Spleen (tissue), 11 donors: Measurements from ENCODE around the gene SPTSSB. TPM values are rescaled to one million over a fixed set of nuclear protein-coding genes. Genes with fewer than 3 reads are reported as not detected.

Experiments used
- DNase-seq: peaks from one replicate; pipeline ENCODE4 v3.0.0-alpha.2; 2020
- H3K27ac ChIP-seq, 8 donors: fragments of 200-600 bp; sonication (generic) in 7 of 8; 1 replicate in 4 of 8; 2 replicates in 4 of 8; pipeline versions ENCODE4 v1.5.0 to v1.8.0; 2016 to 2021; ENCODE audit warnings: inconsistent platforms in 4 of 8, mild to moderate bottlenecking in 4 of 8, moderate library complexity in 1 of 8
- H3K27me3 ChIP-seq, 7 donors: fragments of 200-600 bp; sonication (generic) in 6 of 7; replicated peaks in 1 of 7; 1 replicate in 4 of 7; 2 replicates in 3 of 7; pipeline versions ENCODE4 v1.5.0 to v1.8.0; 2016 to 2021; ENCODE audit warnings: inconsistent platforms in 3 of 7, mild to moderate bottlenecking in 1 of 7
- H3K36me3 ChIP-seq, 6 donors: fragments of 200-600 bp; sonication (generic) in 5 of 6; 1 replicate in 4 of 6; 2 replicates in 2 of 6; pipeline versions ENCODE4 v1.5.0 to v1.8.0; 2016 to 2021; ENCODE audit warnings: inconsistent platforms in 2 of 6
- H3K4me1 ChIP-seq, 6 donors: fragments of 200-600 bp; sonication (generic) in 5 of 6; 1 replicate in 3 of 6; 2 replicates in 3 of 6; pipeline versions ENCODE4 v1.5.0 to v1.8.0; 2016 to 2021; ENCODE audit warnings: inconsistent platforms in 3 of 6
- H3K4me3 ChIP-seq, 8 donors: fragments of 200-600 bp; sonication (generic) in 7 of 8; 1 replicate in 4 of 8; 2 replicates in 4 of 8; pipeline versions ENCODE4 v1.5.0 to v1.8.0; 2016 to 2021; ENCODE audit warnings: inconsistent platforms in 4 of 8, mild to moderate bottlenecking in 4 of 8, moderate library complexity in 2 of 8
- H3K9me3 ChIP-seq, 8 donors: fragments of 200-600 bp; sonication (generic) in 7 of 8; 1 replicate in 4 of 8; 2 replicates in 4 of 8; pipeline versions ENCODE4 v1.5.0 to v1.8.0; 2016 to 2021; ENCODE audit warnings: inconsistent platforms in 4 of 8
- POLR2A ChIP-seq, 3 donors: fragments of 450-650 bp; IDR thresholded peaks; one replicate each; pipeline ENCODE4 v1.5.1; 2017; ENCODE audit warnings: antibody characterized with exemption in 3 of 3, mild to moderate bottlenecking in 1 of 3
- POLR2AphosphoS5 ChIP-seq, 3 donors: sonication (generic); formaldehyde crosslinking; IDR thresholded peaks; one replicate each; pipeline ENCODE4 v1.5.1; 2017; ENCODE audit warnings: antibody characterized with exemption in 3 of 3
- WGBS, 5 donors: extraction: QIAGEN DNeasy Blood & Tissue Kit in 3 of 5; methylation state at CpG; one replicate each; pipeline versions ENCODE4 v1.1.5 to v1.1.7; 2013 to 2018; 5-methylcytosine and 5-hydroxymethylcytosine counted together
- intact Hi-C: fragments of 100-400 bp; cut with DNase I; formaldehyde crosslinking; loops from one replicate; pipeline ENCODE4 v1.15.0; 2023; ENCODE audit warnings: low total_unique reads
- polyA plus RNA-seq, 3 donors: library from polyadenylated mRNA; stranded (reverse); fragments of 200-250 nt; gene quantifications; one replicate each; pipeline ENCODE4 v1.2.1, GENCODE V29; 2013
- total RNA-seq, 7 donors: library from RNA; depleted of rRNA in 3 of 7; stranded (reverse); fragments of >200 nt in 3 of 7; fragmentation: NEBNext Ultra II Directional in 4 of 7; extraction: Animal tissue kit (Norgen Biotek cat#: 25700) in 4 of 7; gene quantifications; one replicate each; pipeline versions ENCODE4 v1.1.0 to v1.2.1, GENCODE V29; 2016 to 2021
- TF ChIP-seq, protein P1 (sequence below), 11 experiments: fragments of 200-600 bp in 7 of 11; fragments of 450-650 bp in 4 of 11; sonication (generic) in 4 of 11; IDR thresholded peaks in 8 of 11; conservative IDR thresholded peaks in 3 of 11; 1 replicate in 7 of 11; 2 replicates in 4 of 11; pipeline versions ENCODE4 v1.4.0 to v1.8.0; 2016 to 2021; ENCODE audit warnings: antibody characterized with exemption in 11 of 11, inconsistent platforms in 4 of 11, mild to moderate bottlenecking in 1 of 11
- donor health status: healthy with polysubstance abuse.
- donor health status: DM: no; HTN: no; CAD: no; lungs with moderate emphysema.
- donor health status: DM: no; HTN: no; CAD: no.
- donor health status: Bipolar disorder and iron deficiency.
- donor health status: healthy.
- donor health status: DM: no; HTN: no; CAD: no.
- donor health status: DM: yes; HTN: yes; CAD: no.

SPTSSB gene
- total and polyA plus RNA-seq, 10 donors: 0.26 to 4.5 (median 0.74) TPM

DNA sequence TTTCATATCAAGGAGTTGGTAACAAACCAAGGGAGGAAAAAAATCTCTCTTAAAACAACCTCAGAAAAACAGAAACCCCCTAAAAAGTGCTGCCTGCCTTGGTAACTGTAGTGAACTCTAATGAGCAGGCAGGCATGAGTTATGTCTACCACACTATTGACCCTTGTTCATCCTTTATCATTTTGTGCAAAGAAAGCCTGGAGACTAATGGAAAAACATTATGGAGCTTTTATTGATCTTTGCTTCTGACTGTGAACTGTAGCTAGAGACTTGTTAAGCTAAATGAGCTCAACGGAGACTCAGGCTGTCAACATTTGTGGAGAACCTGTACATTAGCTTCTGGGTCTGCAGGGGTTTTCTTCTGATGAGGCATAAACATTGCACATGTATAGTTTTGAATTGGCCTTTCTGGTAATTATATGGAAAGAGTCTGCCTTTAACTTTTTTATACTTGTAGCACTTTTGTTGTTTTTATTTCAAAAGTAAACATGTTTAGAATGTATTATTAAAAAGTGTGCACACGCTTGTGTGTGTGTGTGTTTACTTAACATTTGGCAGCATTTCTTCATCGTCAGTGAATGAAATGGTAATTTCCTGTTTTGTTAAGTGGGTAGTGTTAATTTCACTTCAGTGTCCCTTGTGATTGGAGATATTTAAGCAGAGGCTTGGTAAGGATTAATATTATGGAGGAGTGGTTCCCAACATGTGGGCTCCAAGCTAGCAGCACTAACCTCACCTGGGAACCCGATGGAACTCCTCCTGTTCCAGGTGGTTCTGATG, 15.9 kb upstream of the SPTSSB start:
- intact Hi-C loops: no loop called here
- no peak for DNase-seq
- 45 to 68% (median 57%) methylated on average over 4 of the region's 4 CpGs for WGBS, 5 donors
- Histone ChIP-seq H3K36me3 (no peaks in the 10 kb centered on the region), H3K4me3 (no peak overlapping the region), H3K27ac (peak overlapping the region in 1 of 8 donors; percentile 22), H3K9me3 (no peaks in the 10 kb centered on the region), H3K27me3 (peaks cover 0 to 8% (median 0%) of the 10 kb centered on the region in 7 donors), H3K4me1 (peaks cover 0 to 24% (median 0%) of the 10 kb centered on the region in 6 donors)
- no peak for TF ChIP-seq POLR2AphosphoS5 (IDR thresholded peaks at IDR 0.05)
- TF ChIP-seq POLR2A (IDR thresholded peaks at IDR 0.05): no peak
- TF ChIP-seq, protein P1, sequence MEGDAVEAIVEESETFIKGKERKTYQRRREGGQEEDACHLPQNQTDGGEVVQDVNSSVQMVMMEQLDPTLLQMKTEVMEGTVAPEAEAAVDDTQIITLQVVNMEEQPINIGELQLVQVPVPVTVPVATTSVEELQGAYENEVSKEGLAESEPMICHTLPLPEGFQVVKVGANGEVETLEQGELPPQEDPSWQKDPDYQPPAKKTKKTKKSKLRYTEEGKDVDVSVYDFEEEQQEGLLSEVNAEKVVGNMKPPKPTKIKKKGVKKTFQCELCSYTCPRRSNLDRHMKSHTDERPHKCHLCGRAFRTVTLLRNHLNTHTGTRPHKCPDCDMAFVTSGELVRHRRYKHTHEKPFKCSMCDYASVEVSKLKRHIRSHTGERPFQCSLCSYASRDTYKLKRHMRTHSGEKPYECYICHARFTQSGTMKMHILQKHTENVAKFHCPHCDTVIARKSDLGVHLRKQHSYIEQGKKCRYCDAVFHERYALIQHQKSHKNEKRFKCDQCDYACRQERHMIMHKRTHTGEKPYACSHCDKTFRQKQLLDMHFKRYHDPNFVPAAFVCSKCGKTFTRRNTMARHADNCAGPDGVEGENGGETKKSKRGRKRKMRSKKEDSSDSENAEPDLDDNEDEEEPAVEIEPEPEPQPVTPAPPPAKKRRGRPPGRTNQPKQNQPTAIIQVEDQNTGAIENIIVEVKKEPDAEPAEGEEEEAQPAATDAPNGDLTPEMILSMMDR (IDR thresholded peaks at IDR 0.05 in 8 of 11, conservative IDR thresholded peaks at IDR 0.05 in 3 of 11): no peak

DNA sequence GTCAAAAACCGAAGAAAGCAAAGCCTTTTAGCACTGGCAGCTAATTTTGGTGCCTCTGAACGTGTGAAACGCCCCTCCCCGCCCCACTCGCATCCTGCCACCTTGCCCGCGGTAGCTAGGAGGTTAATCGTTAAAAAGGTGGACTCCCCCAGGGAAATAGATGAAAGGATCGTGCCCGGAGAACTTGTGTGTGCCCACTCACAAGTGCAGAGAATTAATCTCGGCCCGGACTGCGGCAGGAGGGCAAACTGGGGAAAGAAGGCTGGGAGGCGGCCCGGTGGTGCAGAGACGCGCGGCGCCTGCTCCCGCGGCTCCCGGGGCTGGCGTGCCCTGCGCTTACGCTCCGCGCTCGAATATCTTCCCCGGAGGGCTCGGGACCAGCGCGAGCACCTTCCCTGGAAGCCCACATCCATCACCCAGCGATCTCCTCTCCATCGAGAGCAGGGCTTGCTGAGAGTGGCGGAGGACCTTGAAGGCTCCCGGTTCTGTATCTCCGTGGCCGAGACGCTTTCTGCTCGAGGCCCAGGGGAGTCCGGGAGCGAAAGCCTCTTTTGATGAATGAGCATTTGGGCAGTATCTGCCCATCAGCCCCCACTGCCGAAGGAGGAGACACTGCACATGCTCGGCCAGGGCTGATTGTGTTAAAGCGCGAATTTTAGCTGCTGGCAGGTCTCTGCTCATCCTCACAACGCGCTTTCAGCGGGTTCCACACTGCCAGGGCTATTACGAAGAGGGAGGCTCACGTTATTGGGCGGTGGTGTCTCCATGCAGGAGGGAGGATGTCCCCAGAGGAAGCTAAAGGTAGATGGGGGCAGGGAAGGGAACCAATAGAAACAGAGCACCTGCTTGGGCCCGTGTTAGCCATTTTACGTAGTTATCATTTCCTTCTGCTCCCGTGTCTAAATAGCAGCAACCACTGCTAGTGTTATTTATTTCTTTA, 1.3 kb upstream of the SPTSSB start:
- TF ChIP-seq POLR2AphosphoS5 (IDR thresholded peaks at IDR 0.05) (no peak), POLR2A (IDR thresholded peaks at IDR 0.05) (no peak)
- TF ChIP-seq, protein P1 (IDR thresholded peaks at IDR 0.05 in 8 of 11, conservative IDR thresholded peaks at IDR 0.05 in 3 of 11): no peak
- Histone ChIP-seq H3K4me1 (peaks cover 0 to 24% (median 21%) of the 10 kb centered on the region in 6 donors), H3K27me3 (peaks cover 0 to 55% (median 36%) of the 10 kb centered on the region in 7 donors), H3K9me3 (no peaks in the 10 kb centered on the region), H3K4me3 (peak overlapping the region; percentile 34 to 71 (median 40)), H3K36me3 (no peaks in the 10 kb centered on the region), H3K27ac (peak overlapping the region in 3 of 8 donors; percentile 6 to 22 (median 9))
- intact Hi-C loops: no loop called here
- 4 to 11% (median 5%) methylated on average over 37 to 55 of the region's 55 CpGs for WGBS, 5 donors
- peak; percentile 68 for DNase-seq

DNA sequence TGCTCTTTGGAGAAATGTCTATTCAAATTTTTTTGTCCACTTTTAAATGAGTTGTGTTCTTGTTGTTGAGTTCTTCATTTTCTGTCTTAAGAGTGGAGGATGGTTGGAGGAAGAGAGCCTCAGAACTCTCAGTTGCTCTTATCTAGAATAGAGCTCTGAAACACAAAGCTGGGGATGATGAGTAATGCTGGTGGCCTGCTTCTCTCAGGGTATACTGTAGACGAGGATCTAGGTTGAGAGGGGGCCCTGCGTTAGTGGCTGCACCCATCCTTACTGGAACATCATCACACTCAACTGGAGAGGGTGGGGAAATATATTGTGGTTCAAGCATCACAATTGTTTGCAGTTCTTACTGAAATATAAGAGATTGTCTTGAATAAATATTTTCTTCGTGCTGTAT, 1.8 kb downstream of the SPTSSB start:
- Histone ChIP-seq H3K27ac (no peak overlapping the region), H3K9me3 (no peaks in the 10 kb centered on the region), H3K4me1 (peaks cover 0 to 24% (median 21%) of the 10 kb centered on the region in 6 donors), H3K4me3 (no peak overlapping the region), H3K36me3 (no peaks in the 10 kb centered on the region), H3K27me3 (peaks cover 0 to 50% (median 36%) of the 10 kb centered on the region in 7 donors)
- DNase-seq: no peak
- TF ChIP-seq, protein P1 (IDR thresholded peaks at IDR 0.05 in 8 of 11, conservative IDR thresholded peaks at IDR 0.05 in 3 of 11): no peak
- TF ChIP-seq POLR2A (IDR thresholded peaks at IDR 0.05) (no peak), POLR2AphosphoS5 (IDR thresholded peaks at IDR 0.05) (no peak)
- intact Hi-C loops: no loop called here
- WGBS, 5 donors: 48 to 78% (median 58%) methylated on average over 3 of the region's 3 CpGs
